Common myeloid progenitor, CD34-positive (primary cell): ENCODE results near the gene EHD3.

Experiments
- CTCF ChIA-PET: fragments of 350-600 bp; sonication (Branson Sonifier 250); formaldehyde crosslinking; loops from one replicate; lab custom pipeline; 2021; ENCODE audit warnings: antibody characterized with exemption; lab: Charles Lee
- POLR2A ChIA-PET: fragments of 350-600 bp; sonication (Branson Sonifier 250); formaldehyde crosslinking; loops from one replicate; lab custom pipeline; 2021; ENCODE audit warnings: antibody characterized with exemption; lab: Charles Lee
- DNase-seq, 3 donors: peaks; one replicate each; pipeline versions ENCODE4 v3.0.0 to v3.0.0-alpha.2; 2013
- H3K27ac ChIP-seq, 2 experiments: 1 replicate in 1 of 2; 2 replicates in 1 of 2; pipeline ENCODE4 v1.7.0; 2013; ENCODE audit warnings: inconsistent platforms in 2 of 2, low read length in 2 of 2, mild to moderate bottlenecking in 2 of 2, low read depth in 1 of 2, moderate library complexity in 1 of 2; ENCODE audit not compliant: severe bottlenecking in 2 of 2, insufficient read depth in 1 of 2, poor library complexity in 1 of 2
- H3K27me3 ChIP-seq, 5 experiments: replicated peaks in 2 of 5; 1 replicate in 3 of 5; 2 replicates in 2 of 5; pipeline versions ENCODE4 v1.6.1 to v1.7.0; 2013; ENCODE audit warnings: low read length in 4 of 5, mild to moderate bottlenecking in 2 of 5, moderate library complexity in 2 of 5, inconsistent platforms in 1 of 5; ENCODE audit not compliant: insufficient read depth in 5 of 5, control insufficient read depth in 4 of 5
- H3K36me3 ChIP-seq, 4 experiments: 1 replicate in 2 of 4; 2 replicates in 2 of 4; pipeline versions ENCODE4 v1.6.1 to v1.7.0; 2013; ENCODE audit warnings: low read length in 3 of 4, control low read depth in 1 of 4, mild to moderate bottlenecking in 1 of 4; ENCODE audit not compliant: control insufficient read depth in 4 of 4, insufficient read depth in 4 of 4
- H3K4me1 ChIP-seq, 4 experiments: 1 replicate in 3 of 4; 2 replicates in 1 of 4; pipeline versions ENCODE4 v1.6.1 to v1.7.1; 2013; ENCODE audit warnings: low read length in 3 of 4, mild to moderate bottlenecking in 3 of 4, control low read depth in 1 of 4, inconsistent platforms in 1 of 4, moderate library complexity in 1 of 4; ENCODE audit not compliant: control insufficient read depth in 4 of 4, insufficient read depth in 4 of 4; ENCODE audit errors: control extremely low read depth in 1 of 4
- H3K4me3 ChIP-seq, 7 experiments: 1 replicate in 4 of 7; 2 replicates in 3 of 7; pipeline versions ENCODE4 v1.5.1 to v1.7.0; 2013; ENCODE audit warnings: mild to moderate bottlenecking in 7 of 7, low read length in 6 of 7, moderate library complexity in 6 of 7, inconsistent platforms in 2 of 7, low read depth in 2 of 7, control low read depth in 1 of 7; ENCODE audit not compliant: insufficient read depth in 4 of 7, control insufficient read depth in 1 of 7; ENCODE audit errors: extremely low read depth in 1 of 7
- H3K9me3 ChIP-seq, 5 experiments: 1 replicate in 4 of 5; 2 replicates in 1 of 5; pipeline versions ENCODE4 v1.6.1 to v1.7.1; 2013; ENCODE audit warnings: low read length in 4 of 5, mild to moderate bottlenecking in 2 of 5, inconsistent platforms in 1 of 5, low read depth in 1 of 5, moderate library complexity in 1 of 5; ENCODE audit not compliant: control insufficient read depth in 4 of 5, insufficient read depth in 2 of 5; ENCODE audit errors: control extremely low read depth in 1 of 5
- WGBS: methylation state at CpG from one replicate; pipeline ENCODE4 v1.1.5; 2013; ENCODE audit not compliant: insufficient coverage; 5-methylcytosine and 5-hydroxymethylcytosine counted together

The EHD3 gene

GRCh38 chr2:31233231-31233630 lies 721 bp upstream of the EHD3 start:
- 100% methylated on average over 1 of the region's 1 CpG for WGBS

GRCh38 chr2:31234683-31235503 lies 941 bp downstream of the EHD3 start:
- Histone ChIP-seq H3K36me3 (no peaks in the 10 kb centered on the region), H3K9me3 (no peaks in the 10 kb centered on the region), H3K27me3 (no peaks in the 10 kb centered on the region), H3K4me1 (peaks cover 0 to 36% (median 26%) of the 10 kb centered on the region in 4 experiments), H3K27ac (no peak overlapping the region), H3K4me3 (peak overlapping the region; percentile 48 to 82 (median 66))
- no peak for DNase-seq
- POLR2A ChIA-PET = no interaction called here
- CTCF ChIA-PET = interaction anchor here (0.8 to 2.1 kb wide), 4 partner anchors 8 to 99 kb away, joined by 3 to 7 read pairs (median 4); no protein-coding TSS in a partner anchor
- WGBS = 69% methylated on average over 15 of the region's 17 CpGs

More at GRCh38 chr2:31233231-31233630, 721 bp upstream of the EHD3 start:
- peak overlapping the region in 6 of 7 experiments; percentile 37 to 82 (median 70) for H3K4me3 ChIP-seq
- POLR2A ChIA-PET = no interaction called here
- H3K9me3 ChIP-seq = no peaks in the 10 kb centered on the region
- H3K27me3 ChIP-seq = no peaks in the 10 kb centered on the region
- no peak for DNase-seq
- no peak overlapping the region for H3K27ac ChIP-seq
- CTCF ChIA-PET = interaction anchor here (0.7 to 1.5 kb wide), 3 partner anchors 10 to 100 kb away, joined by 3 to 5 read pairs (median 4); no protein-coding TSS in a partner anchor
- peaks cover 0 to 27% (median 18%) of the 10 kb centered on the region in 4 experiments for H3K4me1 ChIP-seq
- no peaks in the 10 kb centered on the region for H3K36me3 ChIP-seq

- 88% methylated on average over 4 of the region's 4 CpGs for WGBS
- Histone ChIP-seq H3K27me3 (no peaks in the 10 kb centered on the region), H3K27ac (no peak overlapping the region), H3K4me3 (peak overlapping the region in 1 of 7 experiments; percentile 24), H3K9me3 (no peaks in the 10 kb centered on the region), H3K4me1 (peaks cover 0 to 42% (median 32%) of the 10 kb centered on the region in 4 experiments), H3K36me3 (no peaks in the 10 kb centered on the region)
- DNase-seq = peak in 2 of 3 donors; percentile 47 to 61
- CTCF ChIA-PET = interaction anchor here (0.8 to 2.1 kb wide), 3 partner anchors 9 to 98 kb away, joined by 3 to 7 read pairs (median 6); no protein-coding TSS in a partner anchor
- POLR2A ChIA-PET = no interaction called here
These were observed 1.6 kb downstream of the EHD3 start for GRCh38 chr2:31235504-31235902.

GRCh38 chr2:31236433-31237205 lies 2.7 kb downstream of the EHD3 start:
- Histone ChIP-seq H3K4me3 (no peak overlapping the region), H3K9me3 (no peaks in the 10 kb centered on the region), H3K36me3 (no peaks in the 10 kb centered on the region), H3K4me1 (peaks cover 0 to 45% (median 36%) of the 10 kb centered on the region in 4 experiments), H3K27me3 (no peaks in the 10 kb centered on the region), H3K27ac (no peak overlapping the region)
- no peak for DNase-seq
- CTCF ChIA-PET = interaction anchor here (0.6 to 2.1 kb wide), 4 partner anchors 13 to 97 kb away, joined by 3 to 6 read pairs (median 4); no protein-coding TSS in a partner anchor
- POLR2A ChIA-PET = no interaction called here
- 92% methylated on average over 4 of the region's 7 CpGs for WGBS

- Histone ChIP-seq H3K27me3 (no peaks in the 10 kb centered on the region), H3K9me3 (no peaks in the 10 kb centered on the region), H3K4me3 (no peak overlapping the region), H3K27ac (no peak overlapping the region), H3K36me3 (no peaks in the 10 kb centered on the region), H3K4me1 (peaks cover 0 to 48% (median 38%) of the 10 kb centered on the region in 4 experiments)
- whole genome bisulfite sequencing = 94% methylated on average over 3 of the region's 9 CpGs
- ChIA-PET CTCF (interaction anchor here (0.6 to 1.0 kb wide), 3 partner anchors 14 to 96 kb away, joined by 3 to 4 read pairs (median 3); no protein-coding TSS in a partner anchor), POLR2A (no interaction called here)
- DNase-seq = no peak
These were observed 3.5 kb downstream of the EHD3 start for GRCh38 chr2:31237348-31238017.

GRCh38 chr2:31238126-31238905 lies 4.4 kb downstream of the EHD3 start:
- 94% methylated on average over 9 of the region's 10 CpGs for WGBS
- H3K9me3 ChIP-seq = no peaks in the 10 kb centered on the region
- ChIA-PET CTCF (no interaction called here), POLR2A (no interaction called here)
- H3K27ac ChIP-seq = no peak overlapping the region
- no peak for DNase-seq
- peak overlapping the region in 1 of 7 experiments; percentile 2 for H3K4me3 ChIP-seq
- H3K27me3 ChIP-seq = no peaks in the 10 kb centered on the region
- peaks cover 0 to 42% (median 36%) of the 10 kb centered on the region in 4 experiments for H3K4me1 ChIP-seq
- no peaks in the 10 kb centered on the region for H3K36me3 ChIP-seq
